SK-N-MC (cell line): ENCODE results near the gene C5.

ENCODE experiments used
- EZH2 ChIP-seq: fragments of 200-600 bp; sonication (generic); IDR thresholded peaks from one replicate; pipeline ENCODE4 v1.6.1; 2017; ENCODE audit warnings: antibody characterized with exemption
- POLR2AphosphoS5 ChIP-seq: IDR thresholded peaks from 2 replicates; pipeline ENCODE4 v1.6.1; 2012; ENCODE audit warnings: mild to moderate bottlenecking, low read depth, low read length, borderline replicate concordance

DNA sequence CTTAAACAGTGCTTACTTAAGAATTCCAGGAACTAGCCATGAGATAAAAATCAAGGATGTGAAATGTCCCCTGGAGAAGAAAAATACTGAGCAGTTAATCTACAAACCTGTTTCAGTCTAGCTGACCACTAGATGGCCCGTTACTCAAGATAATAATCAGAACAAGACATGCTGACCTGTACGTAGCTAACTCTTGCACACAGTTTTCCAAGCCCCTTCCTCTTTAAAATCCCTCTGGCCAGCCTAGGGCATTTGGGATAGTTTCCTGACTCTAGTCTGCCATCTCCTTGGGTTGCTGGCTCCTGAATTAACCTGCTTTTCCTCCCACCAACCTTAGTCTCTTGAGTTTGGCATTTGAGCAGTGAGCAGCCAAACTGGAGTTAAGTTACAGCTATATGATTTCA, 64.3 kb downstream of the C5 start:
- TF ChIP-seq EZH2 (no peak), POLR2AphosphoS5 (no peak)
